ENCODE measurements around the gene SRXN1.
A peak's percentile ranks its signal among the peaks of the same experiment; 100 is the strongest.

The SRXN1 gene

DNA sequence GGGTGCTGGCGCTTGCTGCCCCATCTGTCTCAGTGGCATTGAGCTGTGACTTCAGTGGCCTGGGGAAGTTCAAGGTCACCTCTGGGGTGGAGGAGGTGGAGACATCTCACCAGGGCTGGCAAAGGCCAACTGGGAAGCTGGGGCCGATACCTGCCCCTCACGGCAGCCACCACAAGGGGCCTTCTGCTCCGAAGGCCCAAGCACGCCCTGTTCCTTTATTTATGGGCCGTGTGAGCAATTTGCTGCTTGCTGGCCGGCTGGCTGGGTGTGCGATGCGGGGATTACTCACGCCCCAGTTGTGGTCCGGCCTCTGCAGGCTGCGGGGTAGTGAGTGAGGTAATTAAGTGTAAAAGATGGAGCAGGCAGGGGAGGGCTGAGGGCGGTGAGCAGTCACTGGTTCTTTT, 35.8 kb upstream of the SRXN1 start:
- no peak for FAIRE-seq
- TF ChIP-seq POLR2A (IDR thresholded peaks at IDR 0.05; ENCODE audit: low read depth, low read length) (no peak), TAF1 (IDR thresholded peaks at IDR 0.05; ENCODE audit: borderline replicate concordance, low read depth, low read length) (no peak), POLR2AphosphoS5 (IDR thresholded peaks at IDR 0.05; ENCODE audit: low read depth, low read length) (no peak)
- DNase-seq (ENCODE audit: insufficient read length) = no peak

DNA sequence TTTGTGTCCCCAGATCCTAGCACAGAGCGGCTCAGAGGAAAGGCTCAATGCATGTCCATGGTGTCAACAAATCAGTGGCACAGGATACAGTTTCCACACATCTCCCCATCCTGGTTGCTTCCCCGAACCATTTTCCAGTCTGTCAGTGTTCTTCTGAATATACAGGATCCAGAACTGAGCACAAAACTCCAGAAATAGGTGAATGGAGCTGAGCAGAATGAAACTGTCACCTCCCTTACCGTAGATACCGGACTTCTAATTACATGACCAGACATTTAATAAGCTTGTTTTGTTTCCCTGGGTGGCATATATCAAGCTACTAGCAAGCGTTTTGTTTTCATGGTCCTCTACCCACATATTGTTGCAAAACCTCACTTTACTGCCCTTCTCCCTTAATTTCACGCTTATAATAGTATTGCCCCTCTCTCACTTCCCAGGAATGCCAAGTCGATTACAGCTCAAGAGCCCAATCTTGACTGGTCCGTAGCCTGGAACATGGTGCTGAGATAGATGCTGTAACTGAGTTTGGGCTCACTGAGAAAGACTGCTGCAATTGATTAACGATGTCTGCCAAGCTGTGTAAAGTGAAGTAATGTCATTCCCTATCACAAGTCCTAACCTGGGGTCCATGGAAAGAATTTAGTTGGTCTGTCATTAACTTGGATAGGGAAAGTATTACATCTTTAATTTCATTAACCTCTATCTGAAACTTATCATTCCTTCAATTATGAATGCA, 34.6 kb upstream of the SRXN1 start:
- no peak for TF ChIP-seq POLR2AphosphoS5 (IDR thresholded peaks at IDR 0.05; ENCODE audit: low read depth, low read length)
- TF ChIP-seq TAF1 (IDR thresholded peaks at IDR 0.05; ENCODE audit: borderline replicate concordance, low read depth, low read length) = no peak
- TF ChIP-seq POLR2A (IDR thresholded peaks at IDR 0.05; ENCODE audit: low read depth, low read length) = no peak
- DNase-seq (ENCODE audit: insufficient read length) (no peak), FAIRE-seq (no peak)

DNA sequence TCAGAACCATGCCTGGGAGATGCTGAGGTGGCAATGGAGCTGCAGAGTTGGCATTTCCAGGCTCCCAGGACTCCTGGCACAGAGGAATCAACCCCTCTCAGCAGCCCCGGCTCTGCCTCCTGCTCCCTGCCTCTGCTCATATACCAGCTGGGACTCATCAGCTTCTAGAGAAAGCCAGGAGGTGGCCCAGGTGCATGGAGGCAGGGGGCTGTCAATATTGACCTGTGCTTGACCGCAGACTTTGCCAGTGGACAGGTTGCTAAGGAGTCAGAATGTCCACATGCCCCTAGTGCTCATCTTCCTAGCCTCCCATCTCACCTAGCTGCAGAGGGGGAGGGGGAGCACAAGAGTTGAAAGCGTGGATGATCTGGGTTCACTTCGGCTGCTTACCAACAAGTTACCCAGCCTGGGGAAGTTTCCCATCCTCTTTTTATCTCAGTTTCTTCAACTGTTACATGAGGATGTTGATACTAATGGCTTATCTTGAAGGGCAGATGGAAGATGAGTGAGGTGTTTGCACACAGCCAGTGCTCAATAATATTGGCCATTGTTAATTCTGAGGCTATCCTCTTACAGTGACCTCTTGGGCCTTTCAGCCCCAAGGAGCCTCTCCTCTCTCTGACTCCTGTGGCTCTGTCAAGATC, 31.8 kb upstream of the SRXN1 start:
- FAIRE-seq = no peak
- no peak for DNase-seq (ENCODE audit: insufficient read length)
- TF ChIP-seq POLR2AphosphoS5 (IDR thresholded peaks at IDR 0.05; ENCODE audit: low read depth, low read length) (no peak), TAF1 (IDR thresholded peaks at IDR 0.05; ENCODE audit: borderline replicate concordance, low read depth, low read length) (no peak), POLR2A (IDR thresholded peaks at IDR 0.05; ENCODE audit: low read depth, low read length) (no peak)

DNA sequence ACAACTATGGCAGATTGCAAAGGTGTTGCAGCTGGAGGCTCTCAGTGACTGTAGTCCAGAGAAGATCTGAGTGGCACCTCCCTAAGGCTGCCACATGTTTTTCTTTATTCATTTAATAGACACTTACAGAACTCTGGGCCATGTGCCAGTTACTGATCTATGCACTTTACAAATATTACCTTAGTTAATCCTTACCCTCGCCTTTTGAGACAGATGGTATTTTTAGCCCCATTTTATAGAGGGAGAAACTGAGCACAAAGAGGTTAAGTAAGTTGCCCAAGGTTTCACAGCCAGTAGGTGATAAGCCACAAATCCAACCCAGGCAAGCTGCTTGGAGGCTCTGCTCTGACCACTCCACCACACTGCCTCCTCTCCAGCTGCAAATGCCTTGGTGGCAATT, 29.1 kb upstream of the SRXN1 start:
- TF ChIP-seq TAF1 (IDR thresholded peaks at IDR 0.05; ENCODE audit: borderline replicate concordance, low read depth, low read length) (no peak), POLR2AphosphoS5 (IDR thresholded peaks at IDR 0.05; ENCODE audit: low read depth, low read length) (no peak), POLR2A (IDR thresholded peaks at IDR 0.05; ENCODE audit: low read depth, low read length) (no peak)
- FAIRE-seq (no peak), DNase-seq (ENCODE audit: insufficient read length) (no peak)

DNA sequence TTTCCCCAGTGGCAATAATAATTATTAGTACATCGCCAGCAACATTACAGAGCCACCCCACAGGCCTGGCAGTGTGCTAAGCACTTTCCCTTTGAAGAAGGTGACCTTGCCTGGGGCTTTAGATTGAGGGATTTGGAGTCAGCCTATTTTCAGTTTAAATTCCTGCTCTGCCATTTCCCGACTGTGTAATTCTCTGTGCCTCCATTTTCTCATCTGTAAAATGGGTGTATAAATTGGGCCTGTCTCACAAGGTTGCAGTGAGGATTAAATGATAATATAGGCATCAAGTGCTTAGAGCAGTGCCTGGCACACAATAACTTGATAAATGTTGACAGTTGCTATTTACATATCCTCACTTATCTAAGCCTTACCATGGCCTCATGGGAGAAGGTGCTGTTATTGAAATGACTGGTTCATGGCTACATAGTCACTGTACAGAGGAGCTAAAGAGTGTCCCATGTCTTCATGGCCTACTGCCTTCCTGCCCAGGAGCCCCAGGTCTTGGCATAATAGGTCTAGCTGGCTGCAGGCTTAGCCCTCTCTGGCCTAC, 27.7 kb upstream of the SRXN1 start:
- no peak for DNase-seq (ENCODE audit: insufficient read length)
- no peak for FAIRE-seq
- TF ChIP-seq POLR2A (IDR thresholded peaks at IDR 0.05; ENCODE audit: low read depth, low read length) (no peak), POLR2AphosphoS5 (IDR thresholded peaks at IDR 0.05; ENCODE audit: low read depth, low read length) (no peak), TAF1 (IDR thresholded peaks at IDR 0.05; ENCODE audit: borderline replicate concordance, low read depth, low read length) (no peak)

DNA sequence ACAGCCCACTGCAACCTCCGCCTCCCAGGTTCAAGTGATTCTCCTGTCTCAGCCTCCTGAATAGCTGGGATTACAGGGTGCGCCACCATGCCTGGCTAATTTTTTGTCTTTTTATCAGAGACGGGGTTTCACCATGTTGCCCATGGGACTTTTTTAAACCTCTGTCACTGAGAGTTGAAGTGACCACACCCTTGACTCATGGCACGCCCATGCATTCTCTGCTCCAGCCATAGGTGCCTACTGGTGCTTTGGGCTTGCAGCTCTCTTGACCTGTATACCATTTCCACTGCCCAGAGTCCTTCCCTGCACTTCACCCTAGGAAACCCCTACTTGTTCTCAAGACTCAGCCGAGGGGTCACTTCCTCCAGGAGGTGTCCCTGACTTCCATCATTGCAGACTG, 25.0 kb upstream of the SRXN1 start:
- TF ChIP-seq POLR2AphosphoS5 (IDR thresholded peaks at IDR 0.05; ENCODE audit: low read depth, low read length) = no peak
- TF ChIP-seq TAF1 (IDR thresholded peaks at IDR 0.05; ENCODE audit: borderline replicate concordance, low read depth, low read length) = no peak
- no peak for TF ChIP-seq POLR2A (IDR thresholded peaks at IDR 0.05; ENCODE audit: low read depth, low read length)
- DNase-seq (ENCODE audit: insufficient read length) (no peak), FAIRE-seq (no peak)

DNA sequence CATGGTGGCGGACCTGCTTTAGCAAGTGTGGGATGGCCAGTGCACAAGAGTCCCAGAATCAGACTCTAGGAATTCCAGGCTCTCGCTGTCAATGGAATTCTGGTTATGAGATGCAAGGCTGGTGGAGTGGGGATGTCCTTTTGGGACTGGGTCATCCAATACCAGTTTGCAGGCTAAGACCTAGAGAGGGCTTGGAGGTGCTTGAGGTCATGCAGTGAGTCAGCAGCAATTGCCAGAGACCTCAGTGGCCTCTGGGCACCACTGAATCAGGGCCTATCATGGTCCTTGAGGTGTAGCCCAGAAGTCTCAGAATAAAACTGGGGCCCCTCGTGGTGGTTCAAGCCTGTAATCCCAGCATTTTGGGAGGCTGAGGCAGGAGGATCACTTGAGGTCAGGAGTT, 24.0 kb upstream of the SRXN1 start:
- FAIRE-seq (no peak), DNase-seq (ENCODE audit: insufficient read length) (no peak)
- TF ChIP-seq TAF1 (IDR thresholded peaks at IDR 0.05; ENCODE audit: borderline replicate concordance, low read depth, low read length) = no peak
- TF ChIP-seq POLR2A (IDR thresholded peaks at IDR 0.05; ENCODE audit: low read depth, low read length) = no peak
- TF ChIP-seq POLR2AphosphoS5 (IDR thresholded peaks at IDR 0.05; ENCODE audit: low read depth, low read length) = no peak

DNA sequence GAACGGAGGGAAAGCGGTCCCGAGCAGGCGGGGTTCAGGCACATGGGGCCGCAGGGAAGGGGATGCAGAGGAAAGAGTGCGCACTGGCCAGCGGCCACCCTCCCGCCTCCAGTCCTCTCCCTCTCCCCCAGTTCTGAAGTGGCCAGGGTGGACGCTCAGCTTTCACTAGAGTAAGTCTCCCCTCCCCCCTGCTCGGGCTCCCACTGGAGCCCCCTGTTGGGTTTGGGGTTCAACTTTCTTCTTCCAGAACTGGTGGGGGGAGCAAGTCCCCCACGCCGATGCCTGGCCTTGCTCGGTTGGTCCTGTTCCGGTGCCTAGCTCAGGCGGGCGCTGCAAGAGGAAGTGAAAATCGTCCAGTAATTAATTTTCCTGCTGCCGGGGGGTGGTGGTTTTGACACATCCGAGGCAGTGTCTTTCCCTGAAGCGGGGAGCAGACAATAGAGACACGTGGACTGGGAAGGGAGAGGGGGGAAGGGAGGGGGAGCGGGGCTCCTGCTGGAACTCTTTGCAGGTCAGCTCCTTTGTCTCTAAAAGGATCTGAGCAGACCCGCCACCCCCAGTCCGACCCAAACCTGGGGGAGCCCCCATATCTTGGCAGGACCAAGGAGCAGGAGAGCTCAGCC, 23.4 kb upstream of the SRXN1 start:
- no peak for FAIRE-seq
- DNase-seq (ENCODE audit: insufficient read length) = no peak
- TF ChIP-seq TAF1 (IDR thresholded peaks at IDR 0.05; ENCODE audit: borderline replicate concordance, low read depth, low read length) = no peak
- TF ChIP-seq POLR2AphosphoS5 (IDR thresholded peaks at IDR 0.05; ENCODE audit: low read depth, low read length) = no peak
- TF ChIP-seq POLR2A (IDR thresholded peaks at IDR 0.05; ENCODE audit: low read depth, low read length) = no peak

DNA sequence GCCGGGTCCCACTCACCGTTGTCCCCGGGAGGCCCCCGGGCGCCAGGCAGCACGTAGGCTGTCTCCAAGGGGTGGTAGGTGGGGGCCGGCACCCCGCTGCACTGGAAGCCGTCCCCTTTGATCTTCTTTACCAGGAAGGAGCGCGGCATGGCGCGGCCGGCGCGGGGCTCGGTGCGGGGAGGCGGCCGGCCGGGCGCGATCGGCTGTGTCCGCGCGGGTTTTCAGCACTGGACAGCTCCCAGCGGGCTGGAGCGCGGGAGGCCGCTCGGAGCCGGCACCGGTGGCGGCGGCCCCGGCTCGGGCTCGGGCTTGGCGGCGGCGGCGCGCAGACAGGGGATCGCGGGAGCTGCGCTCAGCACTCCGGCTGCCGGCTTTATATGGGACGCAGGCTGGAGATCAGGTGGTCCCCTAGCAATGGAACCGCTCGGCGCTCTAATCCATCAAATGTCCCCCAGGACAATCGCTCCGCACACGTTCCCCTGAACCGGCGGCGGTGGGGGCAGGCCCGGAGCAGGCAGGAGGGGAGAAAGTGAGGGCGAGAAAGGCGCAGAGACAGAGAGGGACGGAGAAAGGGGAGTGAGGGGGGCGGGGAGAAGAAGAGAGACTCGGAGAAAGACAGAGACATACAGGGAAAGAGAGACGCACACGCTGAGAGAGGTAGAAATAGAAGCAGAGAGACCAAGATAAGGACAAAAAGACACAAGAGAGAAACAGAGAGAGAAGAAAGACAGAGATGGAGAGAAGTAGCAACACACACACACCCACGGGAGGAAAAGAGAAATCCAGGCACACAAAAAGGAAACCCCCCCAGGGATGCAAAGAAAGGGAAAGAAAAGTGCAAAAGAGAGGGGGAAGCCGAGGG, 22.7 kb upstream of the SRXN1 start, which contains the start of gene SCRT2:
TSS of gene SCRT2 (minus strand) at position 350 of the 862 bp plus-strand sequence. CDS start at position 149, 201 bp downstream.
- FAIRE-seq (no peak), DNase-seq (ENCODE audit: insufficient read length) (peak; percentile 73)
- TF ChIP-seq POLR2AphosphoS5 (IDR thresholded peaks at IDR 0.05; ENCODE audit: low read depth, low read length) (no peak), POLR2A (IDR thresholded peaks at IDR 0.05; ENCODE audit: low read depth, low read length) (no peak), TAF1 (IDR thresholded peaks at IDR 0.05; ENCODE audit: borderline replicate concordance, low read depth, low read length) (no peak)

DNA sequence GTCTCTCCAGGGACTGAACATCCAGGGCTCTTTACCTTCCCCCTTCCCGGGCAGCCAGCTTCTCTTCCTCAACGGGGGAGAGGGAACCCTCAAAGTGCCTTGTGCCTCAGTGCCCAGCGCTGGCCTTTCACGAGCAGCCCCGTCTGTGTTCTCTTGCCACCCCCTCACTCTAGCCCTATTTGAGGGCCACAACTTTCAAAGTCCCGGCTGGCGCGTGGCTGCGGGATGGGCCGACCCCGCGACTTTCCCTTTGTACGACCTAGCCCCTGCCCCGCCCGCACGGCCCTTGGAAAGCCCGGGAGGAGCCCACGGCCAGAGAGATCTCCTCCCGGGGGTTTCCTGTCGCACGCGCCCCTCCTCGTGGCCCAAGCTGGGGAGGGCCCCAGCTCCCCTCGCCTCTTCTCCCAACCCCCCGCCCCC, 22.0 kb upstream of the SRXN1 start:
- FAIRE-seq (no peak), DNase-seq (ENCODE audit: insufficient read length) (no peak)
- TF ChIP-seq POLR2AphosphoS5 (IDR thresholded peaks at IDR 0.05; ENCODE audit: low read depth, low read length) = no peak
- TF ChIP-seq TAF1 (IDR thresholded peaks at IDR 0.05; ENCODE audit: borderline replicate concordance, low read depth, low read length) = no peak
- no peak for TF ChIP-seq POLR2A (IDR thresholded peaks at IDR 0.05; ENCODE audit: low read depth, low read length)

DNA sequence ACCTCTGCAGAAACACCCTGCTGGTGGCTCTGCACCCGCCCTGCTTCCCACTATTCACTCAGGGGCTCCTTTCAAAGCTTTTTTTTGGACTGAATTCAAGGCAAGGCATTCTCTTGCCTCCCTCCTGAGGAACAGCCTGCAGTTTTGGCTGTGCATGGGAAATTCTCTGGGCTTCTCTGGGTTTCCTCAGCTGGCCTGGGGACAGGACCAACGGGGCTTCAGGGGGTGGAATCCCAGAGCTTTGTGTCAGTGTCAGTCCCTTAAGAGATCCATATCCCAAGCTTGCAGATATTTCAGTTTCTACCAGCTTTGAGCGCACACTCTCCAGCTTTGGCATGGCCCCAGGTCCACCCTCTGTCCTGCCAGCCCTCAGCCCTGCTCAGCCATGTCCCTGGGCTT, 20.6 kb upstream of the SRXN1 start:
- FAIRE-seq (no peak), DNase-seq (ENCODE audit: insufficient read length) (no peak)
- TF ChIP-seq TAF1 (IDR thresholded peaks at IDR 0.05; ENCODE audit: borderline replicate concordance, low read depth, low read length) (no peak), POLR2AphosphoS5 (IDR thresholded peaks at IDR 0.05; ENCODE audit: low read depth, low read length) (no peak), POLR2A (IDR thresholded peaks at IDR 0.05; ENCODE audit: low read depth, low read length) (no peak)

All from GM12892 (cell line).